Fibroblast of mammary gland (primary cell): Measurements from ENCODE around the gene RBBP4.

ENCODE experiments used
- DNase-seq: peaks from one replicate; pipeline ENCODE4 v3.0.0-alpha.2; 2010; ENCODE audit warnings: low read depth
- H3K4me3 ChIP-seq: 2 replicates; pipeline ENCODE4 v1.5.1; 2011; ENCODE audit warnings: low read depth, mild to moderate bottlenecking, low read length, moderate library complexity; ENCODE audit not compliant: control insufficient read depth
- CTCF ChIP-seq: conservative IDR thresholded peaks from 2 replicates; pipeline ENCODE4 v1.5.1; 2011; ENCODE audit warnings: low read depth, low read length, inconsistent platforms; ENCODE audit not compliant: control insufficient read depth, insufficient read depth

The RBBP4 gene

GRCh38 chr1:32613472-32613871 is 37.5 kb upstream of the RBBP4 start:
- no peak for DNase-seq
- H3K4me3 ChIP-seq, result no peak overlapping the region
- TF ChIP-seq CTCF, result no peak

DNA sequence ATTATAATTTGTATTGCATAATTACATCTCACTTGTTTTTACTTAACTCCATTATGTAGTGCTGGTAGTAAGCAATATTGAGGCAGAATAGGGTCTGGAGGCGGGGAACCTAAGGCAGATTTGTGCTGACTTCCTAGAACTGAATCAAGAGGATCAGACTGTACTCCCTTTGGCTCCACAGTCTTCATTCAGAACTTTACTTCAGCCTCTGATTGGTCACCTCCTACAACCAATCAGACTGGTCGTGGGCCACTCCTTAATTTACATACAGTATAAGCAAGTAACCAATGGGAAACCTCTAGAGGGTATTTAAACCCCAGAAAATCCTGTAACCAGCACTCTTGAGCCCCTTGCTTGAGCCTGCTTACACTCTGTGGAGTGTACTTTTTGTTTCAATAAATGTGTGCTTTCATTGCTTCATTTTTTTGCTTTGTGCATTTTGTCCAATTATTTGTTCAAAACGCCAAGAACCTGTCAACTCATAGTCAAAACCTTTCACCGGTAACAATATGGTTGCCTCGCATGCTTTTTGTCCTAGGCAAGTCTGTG is 32.3 kb upstream of the RBBP4 start:
- DNase-seq, result peak; percentile 24
- no peak overlapping the region for H3K4me3 ChIP-seq
- no peak for TF ChIP-seq CTCF

DNA sequence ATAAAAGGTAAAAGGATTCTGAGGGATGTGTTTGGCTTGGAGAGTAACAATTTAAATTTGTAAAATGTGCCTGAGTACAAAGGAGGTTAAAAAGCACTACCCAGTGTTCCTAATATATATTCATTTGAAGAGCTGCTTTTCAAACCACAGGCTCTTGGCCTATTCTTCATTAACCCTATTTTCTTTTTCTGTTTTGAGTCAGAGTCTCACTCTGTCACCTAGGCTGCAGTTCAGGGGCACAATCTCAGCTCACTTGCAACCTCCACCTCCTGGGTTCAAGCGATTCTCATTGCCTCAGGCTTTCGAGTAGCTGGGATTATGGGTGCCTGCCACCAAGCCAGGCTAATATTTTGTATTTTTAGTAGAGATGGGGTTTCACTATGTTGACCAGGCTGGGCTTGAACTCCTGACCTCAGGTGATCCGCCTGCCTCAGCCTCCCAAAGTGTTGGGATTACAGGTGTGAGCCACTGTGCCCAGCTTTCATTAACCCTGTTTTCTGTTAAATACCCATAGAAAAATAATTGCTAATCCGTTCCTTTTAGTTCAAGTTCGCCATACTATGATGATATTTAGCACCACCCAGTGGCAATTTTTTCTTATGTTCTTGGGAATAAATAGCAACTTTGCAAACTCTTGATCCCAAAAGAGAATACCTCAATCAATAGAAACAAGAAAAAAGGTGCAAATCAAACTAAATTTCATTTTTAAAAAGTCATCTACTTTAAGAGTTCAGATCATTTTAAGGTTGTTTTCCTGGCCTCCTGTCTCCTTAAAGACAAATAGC is 31.1 kb upstream of the RBBP4 start:
- peak; percentile 24 for TF ChIP-seq CTCF
- H3K4me3 ChIP-seq, result no peak overlapping the region
- peak; percentile 44 for DNase-seq

- no peak for TF ChIP-seq CTCF
- H3K4me3 ChIP-seq, result no peak overlapping the region
- DNase-seq, result no peak
Measured at GRCh38 chr1:32622205-32622604, 28.8 kb upstream of the RBBP4 start.

DNA sequence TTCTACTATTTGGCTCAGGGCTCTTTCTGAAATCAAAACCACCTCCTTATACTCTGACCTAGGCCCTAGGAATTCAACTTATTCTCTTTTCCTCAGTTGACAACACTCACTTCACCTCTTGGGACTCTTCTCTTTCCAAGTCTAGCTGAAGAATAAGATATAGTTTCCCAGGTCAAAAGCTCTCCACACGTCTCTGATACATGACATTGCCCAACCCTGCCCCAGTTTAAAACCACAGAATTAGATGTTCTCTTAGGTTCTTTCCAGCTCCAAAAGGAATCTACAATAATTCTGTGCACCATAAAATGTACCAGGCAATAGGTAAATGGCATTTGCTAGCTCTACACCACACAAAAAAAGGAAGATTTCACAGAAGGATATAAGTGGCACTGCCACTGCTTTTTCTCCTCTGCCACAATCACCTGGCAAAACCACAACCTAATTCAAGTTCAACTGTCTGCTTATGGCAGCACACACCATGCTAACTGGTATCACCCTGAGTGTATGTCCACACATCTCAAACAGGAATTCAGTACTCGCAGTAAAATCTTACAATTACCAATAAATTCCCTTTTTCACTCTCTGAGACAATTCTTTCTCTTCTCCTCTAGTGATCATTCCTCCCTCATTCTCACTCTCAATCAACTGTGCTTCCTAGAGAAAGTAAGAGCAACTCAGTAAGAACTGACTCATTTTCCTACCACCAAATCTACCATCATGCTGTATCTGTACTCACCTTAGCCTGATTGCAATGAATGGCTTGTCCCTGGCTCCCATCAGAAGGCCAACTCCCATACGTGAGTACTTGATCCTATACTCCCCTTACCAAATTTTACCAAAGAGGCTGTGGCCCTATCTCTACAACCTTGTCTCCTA is 28.0 kb upstream of the RBBP4 start:
- H3K4me3 ChIP-seq, result no peak overlapping the region
- DNase-seq, result no peak
- no peak for TF ChIP-seq CTCF

DNA sequence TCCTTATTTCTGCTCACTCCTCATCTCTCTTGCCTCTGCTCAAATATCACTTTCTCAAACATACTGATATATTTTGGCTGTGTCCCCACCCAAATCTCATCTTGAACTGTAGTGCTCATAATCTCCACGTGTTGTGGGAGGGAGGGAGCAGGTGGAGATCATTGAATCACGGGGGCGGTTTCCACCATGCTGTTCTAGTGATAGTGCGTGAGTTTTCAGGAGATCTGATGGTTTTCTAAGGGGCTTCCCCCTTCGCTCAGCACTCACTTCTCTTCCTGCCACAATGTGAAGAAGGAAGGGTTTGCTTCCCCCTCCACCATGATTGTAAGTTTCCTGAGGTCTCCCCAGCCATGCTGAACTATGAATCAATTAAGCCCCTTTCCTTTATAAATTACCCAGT is 27.2 kb upstream of the RBBP4 start:
- no peak for DNase-seq
- no peak for TF ChIP-seq CTCF
- no peak overlapping the region for H3K4me3 ChIP-seq
